GM23338 (cell line): ENCODE results near the gene MAP4. TPM values are rescaled to one million over a fixed set of nuclear protein-coding genes. Genes with fewer than 3 reads are reported as not detected.

Source experiments
- ATAC-seq: fragments of 200-7000 bp; cut with Tn5 transposase; 3 replicates; pipeline ENCODE4 v1.9.1; 2020
- DNase-seq: peaks from one replicate; pipeline ENCODE4 v3.0.0-alpha.2; 2015; ENCODE audit warnings: low spot score
- H2AFZ ChIP-seq: fragments of 200-600 bp; sonication (generic); 2 replicates; pipeline ENCODE4 v1.8.0; 2016; ENCODE audit warnings: antibody characterized with exemption, mild to moderate bottlenecking, moderate library complexity
- H3F3A ChIP-seq: fragments of 200-600 bp; sonication (generic); replicated peaks from 2 replicates; pipeline ENCODE4 v1.8.0; 2017; ENCODE audit warnings: antibody characterized with exemption, mixed run types, low read depth
- H3K27ac ChIP-seq: fragments of 200-600 bp; sonication (generic); 2 replicates; pipeline ENCODE4 v1.6.1; 2016; ENCODE audit warnings: low read depth
- H3K27me3 ChIP-seq: fragments of 200-600 bp; sonication (generic); 2 replicates; pipeline ENCODE4 v1.8.0; 2016; ENCODE audit warnings: mild to moderate bottlenecking, mixed run types, moderate library complexity; ENCODE audit not compliant: insufficient read depth
- H3K36me3 ChIP-seq: fragments of 200-600 bp; sonication (generic); 2 replicates; pipeline ENCODE4 v1.8.0; 2016; ENCODE audit warnings: mild to moderate bottlenecking; ENCODE audit not compliant: insufficient read depth
- H3K4me1 ChIP-seq: fragments of 200-600 bp; sonication (generic); 2 replicates; pipeline ENCODE4 v1.8.0; 2016; ENCODE audit warnings: mild to moderate bottlenecking, moderate library complexity; ENCODE audit not compliant: insufficient read depth
- H3K4me2 ChIP-seq: fragments of 200-600 bp; sonication (generic); 2 replicates; pipeline ENCODE4 v1.7.1; 2017; ENCODE audit warnings: mixed run types
- H3K4me3 ChIP-seq: fragments of 200-600 bp; sonication (generic); 2 replicates; pipeline ENCODE4 v1.6.1; 2016; ENCODE audit warnings: mixed run types
- H3K79me2 ChIP-seq: fragments of 200-600 bp; sonication (generic); replicated peaks from 2 replicates; pipeline ENCODE4 v1.8.0; 2017; ENCODE audit warnings: mild to moderate bottlenecking; ENCODE audit not compliant: insufficient read depth
- H3K9me2 ChIP-seq: fragments of 200-600 bp; sonication (generic); 2 replicates; pipeline ENCODE4 v1.8.0; 2017; ENCODE audit not compliant: insufficient read depth
- H4K20me1 ChIP-seq: fragments of 200-600 bp; sonication (generic); replicated peaks from 2 replicates; pipeline ENCODE4 v1.8.0; 2017; ENCODE audit warnings: mild to moderate bottlenecking; ENCODE audit not compliant: insufficient read depth
- H3K27ac Mint-ChIP-seq: 2 replicates; pipeline ENCODE4 v1.8.0; 2020; ENCODE audit warnings: inconsistent platforms, mild to moderate bottlenecking, moderate library complexity, mixed read lengths
- H3K27me3 Mint-ChIP-seq: 3 replicates; pipeline ENCODE4 v1.8.0; 2022; ENCODE audit warnings: low read depth, mild to moderate bottlenecking, moderate library complexity, mixed read lengths, inconsistent platforms; ENCODE audit not compliant: insufficient read depth, poor library complexity
- H3K36me3 Mint-ChIP-seq: 3 replicates; pipeline ENCODE4 v1.8.0; 2021; ENCODE audit warnings: low read depth, mild to moderate bottlenecking, inconsistent platforms, moderate library complexity, mixed read lengths
- H3K4me1 Mint-ChIP-seq: 3 replicates; pipeline ENCODE4 v1.8.0; 2020; ENCODE audit warnings: mild to moderate bottlenecking, inconsistent platforms, mixed read lengths
- H3K4me3 Mint-ChIP-seq: 3 replicates; pipeline ENCODE4 v1.8.0; 2021; ENCODE audit warnings: moderate library complexity, mild to moderate bottlenecking, inconsistent platforms, mixed read lengths
- H3K9me3 Mint-ChIP-seq: 3 replicates; pipeline ENCODE4 v1.8.0; 2020; ENCODE audit warnings: moderate library complexity, mild to moderate bottlenecking, inconsistent platforms, mixed read lengths
- CREB1 ChIP-seq: fragments of 250-450 bp; sonication (Bioruptor Pico); IDR thresholded peaks from 2 replicates; pipeline ENCODE4 v1.5.0; 2020; ENCODE audit warnings: low read depth, mild to moderate bottlenecking, moderate library complexity
- EZH2phosphoT487 ChIP-seq: fragments of 200-600 bp; sonication (generic); IDR thresholded peaks from one replicate; pipeline ENCODE4 v1.8.1; 2018; ENCODE audit warnings: antibody characterized with exemption; ENCODE audit not compliant: unreplicated experiment
- JUNB ChIP-seq: IDR thresholded peaks from one replicate; pipeline ENCODE4 v1.6.1; 2016; ENCODE audit warnings: antibody characterized with exemption; ENCODE audit not compliant: unreplicated experiment
- POLR2AphosphoS5 ChIP-seq: IDR thresholded peaks from 2 replicates; pipeline ENCODE4 v1.6.1; 2016; ENCODE audit warnings: antibody characterized with exemption, low read depth
- STAT1 ChIP-seq: IDR thresholded peaks from one replicate; pipeline ENCODE4 v1.6.1; 2016; ENCODE audit warnings: antibody characterized with exemption; ENCODE audit not compliant: unreplicated experiment
- ZNF114 ChIP-seq: fragments of 250-450 bp; sonication (Bioruptor Pico); IDR thresholded peaks from 2 replicates; pipeline ENCODE4 v1.5.0; 2020; ENCODE audit warnings: mild to moderate bottlenecking, moderate library complexity
- ZNF331 ChIP-seq: fragments of 250-450 bp; sonication (Bioruptor Pico); IDR thresholded peaks from 2 replicates; pipeline ENCODE4 v1.5.0; 2020; ENCODE audit warnings: low read depth, mild to moderate bottlenecking, moderate library complexity
- polyA plus RNA-seq: library from polyadenylated mRNA; unstranded; fragments of >200 nt; fragmentation: Nextera tagmentation; extraction: Ambion mirVana; gene quantifications from 2 replicates; pipeline ENCODE4 v1.2.1, GENCODE V29; 2016
- total RNA-seq: library from RNA; depleted of rRNA; stranded (reverse); fragments of >200 nt; shearing (Covaris generic); gene quantifications from 2 replicates; pipeline ENCODE4 v1.2.3, GENCODE V29; 2014
- TF ChIP-seq, protein P1 (sequence below): fragments of 250-450 bp; sonication (Bioruptor Pico); IDR thresholded peaks from 2 replicates; pipeline ENCODE4 v1.5.0; 2020; ENCODE audit warnings: mild to moderate bottlenecking, moderate library complexity
- TF ChIP-seq, protein P2 (sequence below): IDR thresholded peaks from 2 replicates; pipeline ENCODE4 v1.6.1; 2016; ENCODE audit warnings: antibody characterized with exemption
- TF ChIP-seq, protein P3 (sequence below): IDR thresholded peaks from one replicate; pipeline ENCODE4 v1.6.1; 2018; ENCODE audit warnings: antibody characterized with exemption; ENCODE audit not compliant: unreplicated experiment

Gene MAP4
- total and polyA plus RNA-seq, 2 experiments from 2014 or later: 103 to 113 TPM

DNA sequence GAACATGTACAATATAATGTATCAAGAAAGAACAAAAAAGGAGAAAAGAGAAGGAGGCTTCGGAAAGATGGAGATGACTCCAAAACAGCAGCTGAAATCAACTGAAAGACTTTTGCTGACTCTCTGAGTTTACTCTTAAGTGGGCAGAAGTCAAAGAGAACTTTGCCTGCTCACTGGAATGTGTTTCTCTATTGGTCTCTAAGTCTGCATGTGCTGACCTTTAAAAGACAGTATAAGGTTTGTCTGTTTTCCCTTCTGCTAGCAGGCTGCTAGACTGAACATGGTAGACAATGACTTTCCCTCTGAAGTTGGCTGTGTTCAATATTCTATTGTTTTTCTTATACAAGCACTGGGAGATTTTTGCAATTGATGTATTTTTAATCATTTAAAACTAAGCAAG lies 7.2 kb upstream of the MAP4 start (continued):
- TF ChIP-seq, protein P1, sequence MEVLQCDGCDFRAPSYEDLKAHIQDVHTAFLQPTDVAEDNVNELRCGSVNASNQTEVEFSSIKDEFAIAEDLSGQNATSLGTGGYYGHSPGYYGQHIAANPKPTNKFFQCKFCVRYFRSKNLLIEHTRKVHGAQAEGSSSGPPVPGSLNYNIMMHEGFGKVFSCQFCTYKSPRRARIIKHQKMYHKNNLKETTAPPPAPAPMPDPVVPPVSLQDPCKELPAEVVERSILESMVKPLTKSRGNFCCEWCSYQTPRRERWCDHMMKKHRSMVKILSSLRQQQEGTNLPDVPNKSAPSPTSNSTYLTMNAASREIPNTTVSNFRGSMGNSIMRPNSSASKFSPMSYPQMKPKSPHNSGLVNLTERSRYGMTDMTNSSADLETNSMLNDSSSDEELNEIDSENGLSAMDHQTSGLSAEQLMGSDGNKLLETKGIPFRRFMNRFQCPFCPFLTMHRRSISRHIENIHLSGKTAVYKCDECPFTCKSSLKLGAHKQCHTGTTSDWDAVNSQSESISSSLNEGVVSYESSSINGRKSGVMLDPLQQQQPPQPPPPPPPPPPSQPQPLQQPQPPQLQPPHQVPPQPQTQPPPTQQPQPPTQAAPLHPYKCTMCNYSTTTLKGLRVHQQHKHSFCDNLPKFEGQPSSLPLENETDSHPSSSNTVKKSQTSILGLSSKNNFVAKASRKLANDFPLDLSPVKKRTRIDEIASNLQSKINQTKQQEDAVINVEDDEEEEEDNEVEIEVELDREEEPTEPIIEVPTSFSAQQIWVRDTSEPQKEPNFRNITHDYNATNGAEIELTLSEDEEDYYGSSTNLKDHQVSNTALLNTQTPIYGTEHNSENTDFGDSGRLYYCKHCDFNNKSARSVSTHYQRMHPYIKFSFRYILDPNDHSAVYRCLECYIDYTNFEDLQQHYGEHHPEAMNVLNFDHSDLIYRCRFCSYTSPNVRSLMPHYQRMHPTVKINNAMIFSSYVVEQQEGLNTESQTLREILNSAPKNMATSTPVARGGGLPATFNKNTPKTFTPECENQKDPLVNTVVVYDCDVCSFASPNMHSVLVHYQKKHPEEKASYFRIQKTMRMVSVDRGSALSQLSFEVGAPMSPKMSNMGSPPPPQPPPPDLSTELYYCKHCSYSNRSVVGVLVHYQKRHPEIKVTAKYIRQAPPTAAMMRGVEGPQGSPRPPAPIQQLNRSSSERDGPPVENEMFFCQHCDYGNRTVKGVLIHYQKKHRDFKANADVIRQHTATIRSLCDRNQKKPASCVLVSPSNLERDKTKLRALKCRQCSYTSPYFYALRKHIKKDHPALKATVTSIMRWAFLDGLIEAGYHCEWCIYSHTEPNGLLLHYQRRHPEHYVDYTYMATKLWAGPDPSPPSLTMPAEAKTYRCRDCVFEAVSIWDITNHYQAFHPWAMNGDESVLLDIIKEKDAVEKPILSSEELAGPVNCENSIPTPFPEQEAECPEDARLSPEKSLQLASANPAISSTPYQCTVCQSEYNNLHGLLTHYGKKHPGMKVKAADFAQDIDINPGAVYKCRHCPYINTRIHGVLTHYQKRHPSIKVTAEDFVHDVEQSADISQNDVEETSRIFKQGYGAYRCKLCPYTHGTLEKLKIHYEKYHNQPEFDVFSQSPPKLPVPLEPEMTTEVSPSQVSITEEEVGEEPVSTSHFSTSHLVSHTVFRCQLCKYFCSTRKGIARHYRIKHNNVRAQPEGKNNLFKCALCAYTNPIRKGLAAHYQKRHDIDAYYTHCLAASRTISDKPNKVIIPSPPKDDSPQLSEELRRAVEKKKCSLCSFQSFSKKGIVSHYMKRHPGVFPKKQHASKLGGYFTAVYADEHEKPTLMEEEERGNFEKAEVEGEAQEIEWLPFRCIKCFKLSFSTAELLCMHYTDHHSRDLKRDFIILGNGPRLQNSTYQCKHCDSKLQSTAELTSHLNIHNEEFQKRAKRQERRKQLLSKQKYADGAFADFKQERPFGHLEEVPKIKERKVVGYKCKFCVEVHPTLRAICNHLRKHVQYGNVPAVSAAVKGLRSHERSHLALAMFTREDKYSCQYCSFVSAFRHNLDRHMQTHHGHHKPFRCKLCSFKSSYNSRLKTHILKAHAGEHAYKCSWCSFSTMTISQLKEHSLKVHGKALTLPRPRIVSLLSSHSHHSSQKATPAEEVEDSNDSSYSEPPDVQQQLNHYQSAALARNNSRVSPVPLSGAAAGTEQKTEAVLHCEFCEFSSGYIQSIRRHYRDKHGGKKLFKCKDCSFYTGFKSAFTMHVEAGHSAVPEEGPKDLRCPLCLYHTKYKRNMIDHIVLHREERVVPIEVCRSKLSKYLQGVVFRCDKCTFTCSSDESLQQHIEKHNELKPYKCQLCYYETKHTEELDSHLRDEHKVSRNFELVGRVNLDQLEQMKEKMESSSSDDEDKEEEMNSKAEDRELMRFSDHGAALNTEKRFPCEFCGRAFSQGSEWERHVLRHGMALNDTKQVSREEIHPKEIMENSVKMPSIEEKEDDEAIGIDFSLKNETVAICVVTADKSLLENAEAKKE: no peak
- TF ChIP-seq EZH2phosphoT487 (no peak), CREB1 (no peak), POLR2AphosphoS5 (no peak), JUNB (no peak), STAT1 (no peak), ZNF331 (CRISPR knock-in tag) (no peak), ZNF114 (CRISPR knock-in tag) (no peak)
- TF ChIP-seq, protein P2, sequence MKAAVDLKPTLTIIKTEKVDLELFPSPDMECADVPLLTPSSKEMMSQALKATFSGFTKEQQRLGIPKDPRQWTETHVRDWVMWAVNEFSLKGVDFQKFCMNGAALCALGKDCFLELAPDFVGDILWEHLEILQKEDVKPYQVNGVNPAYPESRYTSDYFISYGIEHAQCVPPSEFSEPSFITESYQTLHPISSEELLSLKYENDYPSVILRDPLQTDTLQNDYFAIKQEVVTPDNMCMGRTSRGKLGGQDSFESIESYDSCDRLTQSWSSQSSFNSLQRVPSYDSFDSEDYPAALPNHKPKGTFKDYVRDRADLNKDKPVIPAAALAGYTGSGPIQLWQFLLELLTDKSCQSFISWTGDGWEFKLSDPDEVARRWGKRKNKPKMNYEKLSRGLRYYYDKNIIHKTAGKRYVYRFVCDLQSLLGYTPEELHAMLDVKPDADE: no peak

DNA sequence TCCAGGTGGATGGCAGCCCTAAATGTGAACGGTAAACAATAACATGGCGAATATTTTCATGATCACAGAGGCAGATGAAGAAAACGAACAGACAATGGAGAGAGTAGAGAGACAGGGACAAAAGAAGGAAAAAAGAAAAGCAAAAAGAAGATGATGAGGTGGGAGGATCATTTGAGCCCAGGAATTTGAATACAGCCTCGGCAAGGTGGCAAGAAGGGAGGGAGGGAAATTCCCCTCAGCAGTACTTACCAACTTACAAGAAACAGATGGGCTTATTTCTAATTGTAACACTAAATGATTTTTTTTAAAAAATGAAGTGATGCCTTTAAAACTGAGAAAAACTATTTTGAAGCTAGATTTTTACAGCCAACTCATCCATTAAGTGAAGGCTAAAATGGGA lies 6.0 kb upstream of the MAP4 start:
- H3K4me3 Mint-ChIP-seq: no peak overlapping the region
- 0 out of 3 replicates have a peak, but pooled peaks cover 2% of the 10 kb centered on the region for H3K9me3 Mint-ChIP-seq
- no peaks in the 10 kb centered on the region; the same call in 1 of the 2 replicates for H4K20me1 ChIP-seq
- DNase-seq: no peak
- H3K4me3 ChIP-seq: no peak overlapping the region
- H3F3A ChIP-seq: no peaks in the 10 kb centered on the region; the same call in 1 of the 2 replicates
- H3K36me3 ChIP-seq: no peaks in the 10 kb centered on the region
- no peak for TF ChIP-seq JUNB
- TF ChIP-seq ZNF114 (CRISPR knock-in tag): no peak
- TF ChIP-seq, protein P3, sequence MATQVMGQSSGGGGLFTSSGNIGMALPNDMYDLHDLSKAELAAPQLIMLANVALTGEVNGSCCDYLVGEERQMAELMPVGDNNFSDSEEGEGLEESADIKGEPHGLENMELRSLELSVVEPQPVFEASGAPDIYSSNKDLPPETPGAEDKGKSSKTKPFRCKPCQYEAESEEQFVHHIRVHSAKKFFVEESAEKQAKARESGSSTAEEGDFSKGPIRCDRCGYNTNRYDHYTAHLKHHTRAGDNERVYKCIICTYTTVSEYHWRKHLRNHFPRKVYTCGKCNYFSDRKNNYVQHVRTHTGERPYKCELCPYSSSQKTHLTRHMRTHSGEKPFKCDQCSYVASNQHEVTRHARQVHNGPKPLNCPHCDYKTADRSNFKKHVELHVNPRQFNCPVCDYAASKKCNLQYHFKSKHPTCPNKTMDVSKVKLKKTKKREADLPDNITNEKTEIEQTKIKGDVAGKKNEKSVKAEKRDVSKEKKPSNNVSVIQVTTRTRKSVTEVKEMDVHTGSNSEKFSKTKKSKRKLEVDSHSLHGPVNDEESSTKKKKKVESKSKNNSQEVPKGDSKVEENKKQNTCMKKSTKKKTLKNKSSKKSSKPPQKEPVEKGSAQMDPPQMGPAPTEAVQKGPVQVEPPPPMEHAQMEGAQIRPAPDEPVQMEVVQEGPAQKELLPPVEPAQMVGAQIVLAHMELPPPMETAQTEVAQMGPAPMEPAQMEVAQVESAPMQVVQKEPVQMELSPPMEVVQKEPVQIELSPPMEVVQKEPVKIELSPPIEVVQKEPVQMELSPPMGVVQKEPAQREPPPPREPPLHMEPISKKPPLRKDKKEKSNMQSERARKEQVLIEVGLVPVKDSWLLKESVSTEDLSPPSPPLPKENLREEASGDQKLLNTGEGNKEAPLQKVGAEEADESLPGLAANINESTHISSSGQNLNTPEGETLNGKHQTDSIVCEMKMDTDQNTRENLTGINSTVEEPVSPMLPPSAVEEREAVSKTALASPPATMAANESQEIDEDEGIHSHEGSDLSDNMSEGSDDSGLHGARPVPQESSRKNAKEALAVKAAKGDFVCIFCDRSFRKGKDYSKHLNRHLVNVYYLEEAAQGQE: no peak
- no peak overlapping the region for H2AFZ ChIP-seq
- H3K4me1 ChIP-seq: no peaks in the 10 kb centered on the region
- H3K4me2 ChIP-seq: no peak overlapping the region
- H3K4me1 Mint-ChIP-seq: peaks cover 24% of the 10 kb centered on the region; the same call in 2 of the 3 replicates
- no peaks in the 10 kb centered on the region for H3K27me3 ChIP-seq
- H3K79me2 ChIP-seq: peaks cover 88% of the 10 kb centered on the region
- ATAC-seq: peak; percentile 60
- no peaks in the 10 kb centered on the region for H3K9me2 ChIP-seq
- H3K27me3 Mint-ChIP-seq: no peaks in the 10 kb centered on the region
- no peak overlapping the region for H3K27ac ChIP-seq
- peaks cover 16% of the 10 kb centered on the region; the same call in 2 of the 3 replicates for H3K36me3 Mint-ChIP-seq
- H3K27ac Mint-ChIP-seq: no peak overlapping the region; the same call in 1 of the 2 replicates
